HEK293 (cell line): Measurements from ENCODE around the gene OR1M1.
A peak's percentile ranks its signal among the peaks of the same experiment; 100 is the strongest.

Experiments used
- CTCF ChIP-seq: fragments of 450-650 bp; formaldehyde crosslinking; IDR thresholded peaks from 2 replicates; pipeline ENCODE4 v1.5.1; 2016; ENCODE audit warnings: missing biosample characterization, missing genetic modification characterization
- OVOL3 ChIP-seq: fragments of 450-650 bp; formaldehyde crosslinking; IDR thresholded peaks from 2 replicates; pipeline ENCODE4 v1.5.1; 2016; ENCODE audit warnings: missing biosample characterization, missing genetic modification characterization
- YY1 ChIP-seq: fragments of 450-650 bp; formaldehyde crosslinking; IDR thresholded peaks from 2 replicates; pipeline ENCODE4 v1.5.1; 2018; ENCODE audit warnings: missing biosample characterization, missing genetic modification characterization
- ZBTB10 ChIP-seq: fragments of 450-650 bp; formaldehyde crosslinking; IDR thresholded peaks from 2 replicates; pipeline ENCODE4 v1.5.1; 2016; ENCODE audit warnings: missing biosample characterization, missing genetic modification characterization
- ZBTB20 ChIP-seq: fragments of 450-650 bp; formaldehyde crosslinking; IDR thresholded peaks from 2 replicates; pipeline ENCODE4 v1.5.1; 2016; ENCODE audit warnings: missing biosample characterization, missing genetic modification characterization
- ZNF146 ChIP-seq: fragments of 450-650 bp; formaldehyde crosslinking; IDR thresholded peaks from 2 replicates; pipeline ENCODE4 v1.5.1; 2016; ENCODE audit warnings: missing biosample characterization, missing genetic modification characterization
- ZNF19 ChIP-seq: fragments of 450-650 bp; formaldehyde crosslinking; IDR thresholded peaks from 2 replicates; pipeline ENCODE4; 2016; ENCODE audit warnings: missing biosample characterization, missing genetic modification characterization, low read depth
- ZNF248 ChIP-seq: fragments of 450-650 bp; formaldehyde crosslinking; IDR thresholded peaks from 2 replicates; pipeline ENCODE4 v1.5.1; 2017; ENCODE audit warnings: missing biosample characterization, missing genetic modification characterization
- ZNF585B ChIP-seq: fragments of 450-650 bp; formaldehyde crosslinking; IDR thresholded peaks from 2 replicates; pipeline ENCODE4 v1.5.1; 2016; ENCODE audit warnings: missing biosample characterization, missing genetic modification characterization
- ZNF776 ChIP-seq: fragments of 450-650 bp; formaldehyde crosslinking; IDR thresholded peaks from 2 replicates; pipeline ENCODE4 v1.5.0; 2017; ENCODE audit warnings: missing biosample characterization, missing genetic modification characterization, borderline replicate concordance
- ZNF777 ChIP-seq: fragments of 450-650 bp; formaldehyde crosslinking; IDR thresholded peaks from 2 replicates; pipeline ENCODE4 v1.5.1; 2017; ENCODE audit warnings: missing biosample characterization, missing genetic modification characterization, borderline replicate concordance
- TF ChIP-seq, protein P1 (sequence below): IDR thresholded peaks from 2 replicates; pipeline ENCODE4 v1.6.1; 2011; ENCODE audit warnings: mild to moderate bottlenecking, low read depth, low read length, borderline replicate concordance

DNA sequence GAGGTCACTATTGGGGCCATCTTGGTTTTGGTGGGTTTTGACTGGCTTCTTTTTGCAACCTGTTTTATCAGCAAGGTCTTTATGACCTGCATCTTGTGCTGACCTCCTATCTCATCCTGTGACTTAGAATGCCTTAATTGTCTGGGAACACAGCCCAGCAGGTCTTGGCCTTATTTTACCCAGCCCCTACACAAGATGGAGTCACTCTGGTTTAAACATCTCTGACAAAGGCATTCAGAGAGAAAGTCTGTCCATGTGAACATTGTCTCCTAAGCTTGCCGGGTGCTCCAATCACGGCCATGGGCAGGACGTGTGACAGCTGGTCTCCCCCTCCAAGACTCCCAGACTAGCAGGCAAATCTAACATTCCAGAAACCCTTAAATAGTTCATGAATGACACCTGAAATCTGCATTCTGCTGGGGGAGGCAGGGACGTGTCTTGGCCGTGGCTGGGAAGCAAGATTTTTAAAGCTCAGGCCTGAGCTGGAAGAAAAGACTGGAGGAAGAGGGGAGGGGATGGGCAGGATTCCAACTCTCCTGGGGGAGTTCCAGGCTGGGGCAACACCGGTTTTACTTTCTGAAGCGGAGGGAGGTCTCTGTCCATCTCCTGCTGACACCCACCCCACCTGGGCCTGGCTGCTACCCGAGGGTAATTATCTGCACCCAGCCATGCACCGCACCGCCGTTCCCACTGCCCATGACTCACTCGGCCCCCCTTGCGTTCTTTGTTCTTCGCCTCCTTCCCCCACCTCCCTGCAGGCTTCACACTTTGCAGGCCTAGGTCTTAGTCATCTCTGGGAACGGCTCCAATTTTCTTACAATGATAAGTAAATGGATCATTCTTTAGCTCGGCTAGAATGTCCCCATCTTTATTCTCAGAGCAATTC lies 11.6 kb upstream of the OR1M1 start:
- TF ChIP-seq ZNF19 (tag by site-specific recombination) (no peak), CTCF (tag by site-specific recombination) (no peak), ZNF776 (no peak), YY1 (tag by site-specific recombination) (no peak), ZNF146 (tag by site-specific recombination) (no peak), ZNF248 (tag by site-specific recombination) (no peak), OVOL3 (tag by site-specific recombination) (no peak), ZNF585B (no peak), ZBTB20 (tag by site-specific recombination) (no peak; the same call in 1 of the 2 replicates), ZBTB10 (tag by site-specific recombination) (peak; percentile 65; the same call in 1 of the 2 replicates), ZNF777 (tag by site-specific recombination) (no peak)
- TF ChIP-seq, protein P1, sequence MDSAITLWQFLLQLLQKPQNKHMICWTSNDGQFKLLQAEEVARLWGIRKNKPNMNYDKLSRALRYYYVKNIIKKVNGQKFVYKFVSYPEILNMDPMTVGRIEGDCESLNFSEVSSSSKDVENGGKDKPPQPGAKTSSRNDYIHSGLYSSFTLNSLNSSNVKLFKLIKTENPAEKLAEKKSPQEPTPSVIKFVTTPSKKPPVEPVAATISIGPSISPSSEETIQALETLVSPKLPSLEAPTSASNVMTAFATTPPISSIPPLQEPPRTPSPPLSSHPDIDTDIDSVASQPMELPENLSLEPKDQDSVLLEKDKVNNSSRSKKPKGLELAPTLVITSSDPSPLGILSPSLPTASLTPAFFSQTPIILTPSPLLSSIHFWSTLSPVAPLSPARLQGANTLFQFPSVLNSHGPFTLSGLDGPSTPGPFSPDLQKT, result no peak
